GM18520 (cell line): ENCODE results near the gene ZDHHC18.
"Not testable (repeated sequence)": the region's sequence is repeated elsewhere in the genome, so short reads cannot be mapped to it uniquely, and the experiment has no call there.

Experiments used
- ATAC-seq: cut with Tn5 transposase; IDR thresholded peaks from one replicate; pipeline ENCODE4 v1.9.1; 2021; ENCODE audit not compliant: unreplicated experiment

Gene ZDHHC18

GRCh38 chr1:26791148-26791547 lies 35.3 kb upstream of the ZDHHC18 start:
- ATAC-seq: no peak

GRCh38 chr1:26791626-26792025 lies 34.9 kb upstream of the ZDHHC18 start:
- ATAC-seq: no peak

GRCh38 chr1:26792924-26793323 lies 33.6 kb upstream of the ZDHHC18 start:
- ATAC-seq: no peak

GRCh38 chr1:26794391-26794790 lies 32.1 kb upstream of the ZDHHC18 start:
- no peak for ATAC-seq

GRCh38 chr1:26797627-26798026 lies 28.9 kb upstream of the ZDHHC18 start:
- ATAC-seq: no peak

GRCh38 chr1:26799479-26800142 lies 26.9 kb upstream of the ZDHHC18 start:
- ATAC-seq: no peak

GRCh38 chr1:26803932-26804331 lies 22.6 kb upstream of the ZDHHC18 start:
- ATAC-seq: not testable (repeated sequence)

GRCh38 chr1:26810105-26810504 lies 16.4 kb upstream of the ZDHHC18 start:
- not testable (repeated sequence) for ATAC-seq

- ATAC-seq: no peak
These were observed 15.4 kb upstream of the ZDHHC18 start for GRCh38 chr1:26811057-26811456.

- ATAC-seq: no peak
These were observed 14.8 kb upstream of the ZDHHC18 start for GRCh38 chr1:26811708-26812107.

GRCh38 chr1:26814377-26814776 lies 12.1 kb upstream of the ZDHHC18 start:
- ATAC-seq: no peak

GRCh38 chr1:26814893-26815292 lies 11.6 kb upstream of the ZDHHC18 start:
- ATAC-seq: no peak

- ATAC-seq: peak; percentile 63
These were observed 5.7 kb upstream of the ZDHHC18 start for GRCh38 chr1:26820784-26821269.

- ATAC-seq: no peak
These were observed 3.6 kb upstream of the ZDHHC18 start for GRCh38 chr1:26822737-26823395.

GRCh38 chr1:26824731-26825130 lies 1.8 kb upstream of the ZDHHC18 start:
- ATAC-seq: no peak

- ATAC-seq: no peak
These were observed 667 bp downstream of the ZDHHC18 start for GRCh38 chr1:26827106-26827604.

GRCh38 chr1:26827663-26828062 lies 1.2 kb downstream of the ZDHHC18 start:
- ATAC-seq: no peak

GRCh38 chr1:26828411-26828991 lies 2.0 kb downstream of the ZDHHC18 start:
- no peak for ATAC-seq

- no peak for ATAC-seq
These were observed 2.9 kb downstream of the ZDHHC18 start for GRCh38 chr1:26829184-26829911.

- ATAC-seq: no peak
These were observed 4.6 kb downstream of the ZDHHC18 start for GRCh38 chr1:26831059-26831458.

GRCh38 chr1:26831546-26832248 lies 5.2 kb downstream of the ZDHHC18 start:
- ATAC-seq: no peak
